Gastroesophageal sphincter (tissue), 4 donors: ENCODE results near the gene CENATAC. TPM values are rescaled to one million over a fixed set of nuclear protein-coding genes. Genes with fewer than 3 reads are reported as not detected.
A peak's percentile ranks its signal among the peaks of the same experiment; 100 is the strongest.

Source experiments
- ATAC-seq: fragments of 150-250 bp; one replicate; pipeline ENCODE4 v1.9.1; 2016; ENCODE audit warnings: mild to moderate bottlenecking, moderate library complexity
- H3K27ac ChIP-seq, 4 donors: fragments of 200-600 bp; sonication (generic) in 3 of 4; 1 replicate in 3 of 4; 2 replicates in 1 of 4; pipeline ENCODE4 v1.5.1; 2016 to 2019
- H3K27me3 ChIP-seq: fragments of 200-600 bp; sonication (generic); one replicate; pipeline ENCODE4 v1.5.1; 2019
- H3K36me3 ChIP-seq, 2 donors: fragments of 200-600 bp; sonication (generic); one replicate each; pipeline ENCODE4 v1.5.1; 2019; ENCODE audit warnings: control low read depth in 1 of 2
- H3K4me1 ChIP-seq, 3 donors: fragments of 200-600 bp; sonication (generic); 1 replicate in 2 of 3; 2 replicates in 1 of 3; pipeline ENCODE4 v1.5.1; 2016 to 2019; ENCODE audit warnings: control low read depth in 2 of 3
- H3K4me3 ChIP-seq, 2 donors: fragments of 200-600 bp; sonication (generic); one replicate each; pipeline ENCODE4 v1.5.1; 2019; ENCODE audit warnings: mild to moderate bottlenecking in 1 of 2, moderate library complexity in 1 of 2
- H3K9me3 ChIP-seq, 3 donors: fragments of 200-600 bp; sonication (generic); one replicate each; pipeline ENCODE4 v1.5.1; 2017 to 2019; ENCODE audit warnings: control low read depth in 2 of 3
- EP300 ChIP-seq: sonication (generic); formaldehyde crosslinking; IDR thresholded peaks from one replicate; pipeline ENCODE4 v1.6.1; 2017; ENCODE audit warnings: antibody characterized with exemption, mild to moderate bottlenecking
- POLR2A ChIP-seq, 2 donors: fragments of 450-650 bp; IDR thresholded peaks; one replicate each; pipeline ENCODE4 v1.6.1; 2017; ENCODE audit warnings: antibody characterized with exemption in 2 of 2, mild to moderate bottlenecking in 2 of 2, moderate library complexity in 1 of 2
- POLR2AphosphoS5 ChIP-seq: sonication (generic); formaldehyde crosslinking; IDR thresholded peaks from one replicate; pipeline ENCODE4 v1.6.1; 2017; ENCODE audit warnings: antibody characterized with exemption
- WGBS, 2 donors: methylation state at CpG; one replicate each; pipeline ENCODE4 v1.1.5; 2018; ENCODE audit warnings: low coverage in 1 of 2; 5-methylcytosine and 5-hydroxymethylcytosine counted together
- total RNA-seq, 4 donors: library from RNA; depleted of rRNA; stranded (reverse); fragments of >200 nt; gene quantifications; one replicate each; pipeline ENCODE4 v1.1.0, GENCODE V29; 2016
- TF ChIP-seq, protein P1 (sequence below), 4 experiments: fragments of 200-600 bp in 2 of 4; fragments of 450-650 bp in 2 of 4; sonication (generic) in 1 of 4; IDR thresholded peaks; one replicate each; pipeline ENCODE4 v1.5.1; 2017 to 2019; ENCODE audit warnings: antibody characterized with exemption in 4 of 4, mild to moderate bottlenecking in 2 of 4, moderate library complexity in 2 of 4

The CENATAC gene
- total RNA-seq, 4 donors from 2014 or later = 5.8 to 90.3 (median 40.0) TPM

DNA sequence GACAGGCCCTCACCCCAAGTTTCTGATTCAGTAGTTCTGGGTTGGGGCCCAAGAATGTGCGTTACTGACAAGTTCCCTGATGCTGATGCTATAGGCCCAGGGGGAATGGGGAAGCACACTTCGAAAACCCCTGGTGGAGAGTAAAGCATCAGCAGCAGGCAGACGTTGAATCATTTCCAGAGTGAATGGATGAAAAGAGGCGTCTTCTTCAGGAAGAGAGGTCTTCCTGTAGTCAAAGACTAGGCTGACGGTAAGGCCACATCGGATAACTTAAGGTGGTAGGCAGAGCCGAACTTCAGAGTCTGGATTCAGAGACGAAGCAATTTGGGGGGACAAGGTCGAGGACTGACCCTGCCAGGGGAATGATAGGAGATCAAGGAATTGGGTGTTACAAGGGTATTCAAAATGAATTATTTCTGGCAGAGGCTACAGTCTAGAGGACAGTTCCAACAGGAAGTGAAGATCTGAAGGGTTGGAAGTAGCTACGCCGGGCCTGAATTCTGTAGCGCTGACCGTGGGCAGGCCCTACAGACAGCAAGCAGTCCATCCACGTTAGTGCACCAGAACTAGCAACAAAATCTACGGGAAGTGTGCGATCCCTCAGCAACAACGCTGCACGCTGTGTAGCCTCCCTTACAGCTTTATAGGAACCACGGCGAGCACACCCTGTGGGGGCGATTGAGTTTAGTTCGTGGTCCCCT lies 862 bp upstream of the CENATAC start:
- H3K4me3 ChIP-seq = peak overlapping the region; percentile 78 to 91
- 10 to 11% methylated on average over 9 to 13 of the region's 22 CpGs for WGBS, 2 donors
- H3K4me1 ChIP-seq = peaks cover 0 to 46% (median 17%) of the 10 kb centered on the region in 3 donors
- H3K9me3 ChIP-seq = no peaks in the 10 kb centered on the region
- peak overlapping the region; percentile 5 to 96 (median 90) for H3K27ac ChIP-seq
- TF ChIP-seq EP300 = no peak
- TF ChIP-seq POLR2AphosphoS5 = no peak
- no peak for TF ChIP-seq POLR2A (IDR thresholded peaks at IDR 0.05)
- TF ChIP-seq, protein P1, sequence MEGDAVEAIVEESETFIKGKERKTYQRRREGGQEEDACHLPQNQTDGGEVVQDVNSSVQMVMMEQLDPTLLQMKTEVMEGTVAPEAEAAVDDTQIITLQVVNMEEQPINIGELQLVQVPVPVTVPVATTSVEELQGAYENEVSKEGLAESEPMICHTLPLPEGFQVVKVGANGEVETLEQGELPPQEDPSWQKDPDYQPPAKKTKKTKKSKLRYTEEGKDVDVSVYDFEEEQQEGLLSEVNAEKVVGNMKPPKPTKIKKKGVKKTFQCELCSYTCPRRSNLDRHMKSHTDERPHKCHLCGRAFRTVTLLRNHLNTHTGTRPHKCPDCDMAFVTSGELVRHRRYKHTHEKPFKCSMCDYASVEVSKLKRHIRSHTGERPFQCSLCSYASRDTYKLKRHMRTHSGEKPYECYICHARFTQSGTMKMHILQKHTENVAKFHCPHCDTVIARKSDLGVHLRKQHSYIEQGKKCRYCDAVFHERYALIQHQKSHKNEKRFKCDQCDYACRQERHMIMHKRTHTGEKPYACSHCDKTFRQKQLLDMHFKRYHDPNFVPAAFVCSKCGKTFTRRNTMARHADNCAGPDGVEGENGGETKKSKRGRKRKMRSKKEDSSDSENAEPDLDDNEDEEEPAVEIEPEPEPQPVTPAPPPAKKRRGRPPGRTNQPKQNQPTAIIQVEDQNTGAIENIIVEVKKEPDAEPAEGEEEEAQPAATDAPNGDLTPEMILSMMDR (IDR thresholded peaks at IDR 0.05) = peak in 1 of 4 experiments; percentile 5
- peaks cover 0 to 28% of the 10 kb centered on the region in 2 donors for H3K36me3 ChIP-seq
- no peaks in the 10 kb centered on the region for H3K27me3 ChIP-seq
- ATAC-seq = peak; percentile 6

GRCh38 chr11:118998388-118998717 lies 415 bp downstream of the CENATAC start:
- peak; percentile 29 for ATAC-seq

GRCh38 chr11:118998822-118999221 lies 884 bp downstream of the CENATAC start:
- 21 to 42% methylated on average over 6 of the region's 6 CpGs for WGBS, 2 donors
- peaks cover 0 to 46% (median 17%) of the 10 kb centered on the region in 3 donors for H3K4me1 ChIP-seq
- peaks cover 0 to 46% of the 10 kb centered on the region in 2 donors for H3K36me3 ChIP-seq
- TF ChIP-seq, protein P1 (IDR thresholded peaks at IDR 0.05) = no peak
- no peak for TF ChIP-seq POLR2AphosphoS5
- TF ChIP-seq EP300 = no peak
- TF ChIP-seq POLR2A (IDR thresholded peaks at IDR 0.05) = no peak
- peak overlapping the region; percentile 78 to 91 for H3K4me3 ChIP-seq
- peak overlapping the region; percentile 85 to 96 (median 94) for H3K27ac ChIP-seq
- no peaks in the 10 kb centered on the region for H3K27me3 ChIP-seq
- no peak for ATAC-seq
- H3K9me3 ChIP-seq = no peaks in the 10 kb centered on the region

More at GRCh38 chr11:118998388-118998717, 415 bp downstream of the CENATAC start:
- Histone ChIP-seq H3K27ac (peak overlapping the region; percentile 85 to 96 (median 94)), H3K27me3 (no peaks in the 10 kb centered on the region), H3K4me3 (peak overlapping the region; percentile 78 to 91), H3K9me3 (no peaks in the 10 kb centered on the region), H3K4me1 (peaks cover 0 to 46% (median 17%) of the 10 kb centered on the region in 3 donors), H3K36me3 (peaks cover 0 to 41% of the 10 kb centered on the region in 2 donors)
- 0% methylated on average over 2 of the region's 19 CpGs; no CpG with 5 or more reads in 1 of the 2 donors for WGBS, 2 donors
- TF ChIP-seq POLR2A (IDR thresholded peaks at IDR 0.05) = no peak
- TF ChIP-seq EP300 = no peak
- TF ChIP-seq, protein P1 (IDR thresholded peaks at IDR 0.05) = no peak
- no peak for TF ChIP-seq POLR2AphosphoS5

DNA sequence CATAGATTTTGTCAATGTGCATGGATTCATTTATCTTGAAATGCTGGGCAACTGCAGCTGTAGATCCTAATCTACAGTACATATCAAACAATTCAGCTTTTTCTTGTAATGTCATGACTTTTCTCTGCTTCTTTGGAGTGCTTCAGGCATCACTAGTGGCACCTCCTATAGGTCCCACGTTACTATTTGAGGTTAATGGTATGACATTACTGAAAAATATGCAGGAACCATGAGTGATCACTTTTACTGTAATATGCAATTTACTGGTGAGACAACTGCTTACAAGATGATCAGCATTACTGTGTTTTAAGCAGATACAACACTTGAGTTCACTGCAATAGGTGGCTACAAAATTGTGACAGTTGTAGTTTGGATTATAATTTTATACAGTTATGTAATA lies 3.0 kb downstream of the CENATAC start:
- Histone ChIP-seq H3K9me3 (no peaks in the 10 kb centered on the region), H3K27ac (no peak overlapping the region), H3K4me1 (peaks cover 0 to 46% (median 17%) of the 10 kb centered on the region in 3 donors), H3K36me3 (peaks cover 0 to 67% of the 10 kb centered on the region in 2 donors), H3K4me3 (no peak overlapping the region), H3K27me3 (no peaks in the 10 kb centered on the region)
- 31 to 56% methylated on average over 1 of the region's 1 CpG for WGBS, 2 donors
- ATAC-seq = no peak
- TF ChIP-seq EP300 (no peak), POLR2A (IDR thresholded peaks at IDR 0.05) (no peak), POLR2AphosphoS5 (no peak)
- TF ChIP-seq, protein P1 (IDR thresholded peaks at IDR 0.05) = no peak

- 89 to 100% methylated on average over 1 of the region's 4 CpGs for WGBS, 2 donors
Observed at GRCh38 chr11:119006656-119007055, 8.7 kb downstream of the CENATAC start.

More at GRCh38 chr11:119006656-119007055, 8.7 kb downstream of the CENATAC start:
- Histone ChIP-seq H3K4me1 (no peaks in the 10 kb centered on the region), H3K27ac (no peak overlapping the region), H3K36me3 (peaks cover 0 to 100% of the 10 kb centered on the region in 2 donors), H3K4me3 (no peak overlapping the region), H3K27me3 (no peaks in the 10 kb centered on the region), H3K9me3 (no peaks in the 10 kb centered on the region)
- ATAC-seq = no peak
- TF ChIP-seq, protein P1 (IDR thresholded peaks at IDR 0.05) = no peak
- TF ChIP-seq EP300 (no peak), POLR2A (IDR thresholded peaks at IDR 0.05) (no peak), POLR2AphosphoS5 (no peak)
